GM23338 (cell line): ENCODE measurements around the gene DCLK2. TPM values are rescaled to one million over a fixed set of nuclear protein-coding genes. Genes with fewer than 3 reads are reported as not detected.
A peak's percentile ranks its signal among the peaks of the same experiment; 100 is the strongest.

Experiments
- ATAC-seq: fragments of 200-7000 bp; cut with Tn5 transposase; 3 replicates; pipeline ENCODE4 v1.9.1; 2020
- DNase-seq: peaks from one replicate; pipeline ENCODE4 v3.0.0-alpha.2; 2015; ENCODE audit warnings: low spot score
- H2AFZ ChIP-seq: fragments of 200-600 bp; sonication (generic); 2 replicates; pipeline ENCODE4 v1.8.0; 2016; ENCODE audit warnings: antibody characterized with exemption, mild to moderate bottlenecking, moderate library complexity
- H3F3A ChIP-seq: fragments of 200-600 bp; sonication (generic); replicated peaks from 2 replicates; pipeline ENCODE4 v1.8.0; 2017; ENCODE audit warnings: antibody characterized with exemption, mixed run types, low read depth
- H3K27ac ChIP-seq: fragments of 200-600 bp; sonication (generic); 2 replicates; pipeline ENCODE4 v1.6.1; 2016; ENCODE audit warnings: low read depth
- H3K27me3 ChIP-seq: fragments of 200-600 bp; sonication (generic); 2 replicates; pipeline ENCODE4 v1.8.0; 2016; ENCODE audit warnings: mild to moderate bottlenecking, mixed run types, moderate library complexity; ENCODE audit not compliant: insufficient read depth
- H3K36me3 ChIP-seq: fragments of 200-600 bp; sonication (generic); 2 replicates; pipeline ENCODE4 v1.8.0; 2016; ENCODE audit warnings: mild to moderate bottlenecking; ENCODE audit not compliant: insufficient read depth
- H3K4me1 ChIP-seq: fragments of 200-600 bp; sonication (generic); 2 replicates; pipeline ENCODE4 v1.8.0; 2016; ENCODE audit warnings: mild to moderate bottlenecking, moderate library complexity; ENCODE audit not compliant: insufficient read depth
- H3K4me2 ChIP-seq: fragments of 200-600 bp; sonication (generic); 2 replicates; pipeline ENCODE4 v1.7.1; 2017; ENCODE audit warnings: mixed run types
- H3K4me3 ChIP-seq: fragments of 200-600 bp; sonication (generic); 2 replicates; pipeline ENCODE4 v1.6.1; 2016; ENCODE audit warnings: mixed run types
- H3K79me2 ChIP-seq: fragments of 200-600 bp; sonication (generic); replicated peaks from 2 replicates; pipeline ENCODE4 v1.8.0; 2017; ENCODE audit warnings: mild to moderate bottlenecking; ENCODE audit not compliant: insufficient read depth
- H3K9me2 ChIP-seq: fragments of 200-600 bp; sonication (generic); 2 replicates; pipeline ENCODE4 v1.8.0; 2017; ENCODE audit not compliant: insufficient read depth
- H4K20me1 ChIP-seq: fragments of 200-600 bp; sonication (generic); replicated peaks from 2 replicates; pipeline ENCODE4 v1.8.0; 2017; ENCODE audit warnings: mild to moderate bottlenecking; ENCODE audit not compliant: insufficient read depth
- H3K27ac Mint-ChIP-seq: 2 replicates; pipeline ENCODE4 v1.8.0; 2020; ENCODE audit warnings: inconsistent platforms, mild to moderate bottlenecking, moderate library complexity, mixed read lengths
- H3K27me3 Mint-ChIP-seq: 3 replicates; pipeline ENCODE4 v1.8.0; 2022; ENCODE audit warnings: low read depth, mild to moderate bottlenecking, moderate library complexity, mixed read lengths, inconsistent platforms; ENCODE audit not compliant: insufficient read depth, poor library complexity
- H3K36me3 Mint-ChIP-seq: 3 replicates; pipeline ENCODE4 v1.8.0; 2021; ENCODE audit warnings: low read depth, mild to moderate bottlenecking, inconsistent platforms, moderate library complexity, mixed read lengths
- H3K4me1 Mint-ChIP-seq: 3 replicates; pipeline ENCODE4 v1.8.0; 2020; ENCODE audit warnings: mild to moderate bottlenecking, inconsistent platforms, mixed read lengths
- H3K4me3 Mint-ChIP-seq: 3 replicates; pipeline ENCODE4 v1.8.0; 2021; ENCODE audit warnings: moderate library complexity, mild to moderate bottlenecking, inconsistent platforms, mixed read lengths
- H3K9me3 Mint-ChIP-seq: 3 replicates; pipeline ENCODE4 v1.8.0; 2020; ENCODE audit warnings: moderate library complexity, mild to moderate bottlenecking, inconsistent platforms, mixed read lengths
- CTCF ChIP-seq, 2 experiments: fragments of 200-600 bp in 1 of 2; sonication (generic) in 1 of 2; conservative IDR thresholded peaks; 2 replicates each; pipeline versions ENCODE4 v1.5.1 to v1.6.1; 2016 to 2017; ENCODE audit warnings: antibody characterized with exemption in 2 of 2, low read depth in 2 of 2, mild to moderate bottlenecking in 2 of 2, moderate library complexity in 1 of 2
- EZH2 ChIP-seq: fragments of 200-600 bp; sonication (generic); IDR thresholded peaks from one replicate; pipeline ENCODE4 v1.8.0; 2017; ENCODE audit warnings: antibody characterized with exemption, mild to moderate bottlenecking, low read depth; ENCODE audit not compliant: unreplicated experiment
- REST ChIP-seq: IDR thresholded peaks from one replicate; pipeline ENCODE4 v1.6.1; 2018; ENCODE audit warnings: antibody characterized with exemption; ENCODE audit not compliant: unreplicated experiment
- ZNF114 ChIP-seq: fragments of 250-450 bp; sonication (Bioruptor Pico); IDR thresholded peaks from 2 replicates; pipeline ENCODE4 v1.5.0; 2020; ENCODE audit warnings: mild to moderate bottlenecking, moderate library complexity
- ZNF462 ChIP-seq: fragments of 250-450 bp; sonication (Bioruptor Pico); IDR thresholded peaks from 2 replicates; pipeline ENCODE4 v1.5.0; 2020; ENCODE audit warnings: mild to moderate bottlenecking, moderate library complexity
- polyA plus RNA-seq: library from polyadenylated mRNA; unstranded; fragments of >200 nt; fragmentation: Nextera tagmentation; extraction: Ambion mirVana; gene quantifications from 2 replicates; pipeline ENCODE4 v1.2.1, GENCODE V29; 2016
- total RNA-seq: library from RNA; depleted of rRNA; stranded (reverse); fragments of >200 nt; shearing (Covaris generic); gene quantifications from 2 replicates; pipeline ENCODE4 v1.2.3, GENCODE V29; 2014

DCLK2 gene
- total and polyA plus RNA-seq, 2 experiments from 2014 or later = 0.49 TPM; not detected in 1

GRCh38 chr4:150046728-150047217 lies 31.5 kb upstream of the DCLK2 start:
- no peaks in the 10 kb centered on the region for H4K20me1 ChIP-seq
- H3K4me3 ChIP-seq = no peak overlapping the region
- TF ChIP-seq ZNF114 (CRISPR knock-in tag) = no peak
- no peak for TF ChIP-seq CTCF (conservative IDR thresholded peaks at IDR 0.05; ENCODE audit: low read depth in 2 of 2)
- TF ChIP-seq REST = no peak
- TF ChIP-seq ZNF462 (CRISPR knock-in tag) = no peak
- no peak for TF ChIP-seq EZH2
- H3K4me1 Mint-ChIP-seq = peaks cover 10% of the 10 kb centered on the region
- H3K79me2 ChIP-seq = no peaks in the 10 kb centered on the region
- H3K9me2 ChIP-seq = no peaks in the 10 kb centered on the region
- H3K9me3 Mint-ChIP-seq = no peaks in the 10 kb centered on the region
- H3K4me3 Mint-ChIP-seq = no peak overlapping the region
- 0 out of 2 replicates have a peak overlapping the region, but pooled peaks have one; percentile 41 for H3K4me2 ChIP-seq
- no peaks in the 10 kb centered on the region for H3K36me3 ChIP-seq
- peaks cover 3% of the 10 kb centered on the region for H3K27me3 Mint-ChIP-seq
- H2AFZ ChIP-seq = peak overlapping the region; percentile 73; the same call in 1 of the 2 replicates
- ATAC-seq = peak; percentile 38; the same call in 2 of the 3 replicates
- no peak overlapping the region for H3K27ac Mint-ChIP-seq
- no peak for DNase-seq
- H3K36me3 Mint-ChIP-seq = no peaks in the 10 kb centered on the region
- no peak overlapping the region for H3K27ac ChIP-seq
- H3K27me3 ChIP-seq = no peaks in the 10 kb centered on the region
- no peaks in the 10 kb centered on the region for H3F3A ChIP-seq
- H3K4me1 ChIP-seq = no peaks in the 10 kb centered on the region
